GM18498 (cell line): ENCODE data around the gene TRIP10.
"Not testable (repeated sequence)": the region's sequence is repeated elsewhere in the genome, so short reads cannot be mapped to it uniquely, and the experiment has no call there.

ENCODE experiments used
- ATAC-seq: cut with Tn5 transposase; IDR thresholded peaks from one replicate; pipeline ENCODE4 v1.9.1; 2021; ENCODE audit warnings: mild to moderate bottlenecking, moderate library complexity; ENCODE audit not compliant: unreplicated experiment

The TRIP10 gene, protein sequence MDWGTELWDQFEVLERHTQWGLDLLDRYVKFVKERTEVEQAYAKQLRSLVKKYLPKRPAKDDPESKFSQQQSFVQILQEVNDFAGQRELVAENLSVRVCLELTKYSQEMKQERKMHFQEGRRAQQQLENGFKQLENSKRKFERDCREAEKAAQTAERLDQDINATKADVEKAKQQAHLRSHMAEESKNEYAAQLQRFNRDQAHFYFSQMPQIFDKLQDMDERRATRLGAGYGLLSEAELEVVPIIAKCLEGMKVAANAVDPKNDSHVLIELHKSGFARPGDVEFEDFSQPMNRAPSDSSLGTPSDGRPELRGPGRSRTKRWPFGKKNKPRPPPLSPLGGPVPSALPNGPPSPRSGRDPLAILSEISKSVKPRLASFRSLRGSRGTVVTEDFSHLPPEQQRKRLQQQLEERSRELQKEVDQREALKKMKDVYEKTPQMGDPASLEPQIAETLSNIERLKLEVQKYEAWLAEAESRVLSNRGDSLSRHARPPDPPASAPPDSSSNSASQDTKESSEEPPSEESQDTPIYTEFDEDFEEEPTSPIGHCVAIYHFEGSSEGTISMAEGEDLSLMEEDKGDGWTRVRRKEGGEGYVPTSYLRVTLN

GRCh38 chr19:6739390-6739882, at the start of gene TRIP10:
Gene TRIP10, plus strand, starts transcription at chr19:6739680. Its CDS starts 82 bp downstream, at chr19:6739762.
- no peak for ATAC-seq

DNA sequence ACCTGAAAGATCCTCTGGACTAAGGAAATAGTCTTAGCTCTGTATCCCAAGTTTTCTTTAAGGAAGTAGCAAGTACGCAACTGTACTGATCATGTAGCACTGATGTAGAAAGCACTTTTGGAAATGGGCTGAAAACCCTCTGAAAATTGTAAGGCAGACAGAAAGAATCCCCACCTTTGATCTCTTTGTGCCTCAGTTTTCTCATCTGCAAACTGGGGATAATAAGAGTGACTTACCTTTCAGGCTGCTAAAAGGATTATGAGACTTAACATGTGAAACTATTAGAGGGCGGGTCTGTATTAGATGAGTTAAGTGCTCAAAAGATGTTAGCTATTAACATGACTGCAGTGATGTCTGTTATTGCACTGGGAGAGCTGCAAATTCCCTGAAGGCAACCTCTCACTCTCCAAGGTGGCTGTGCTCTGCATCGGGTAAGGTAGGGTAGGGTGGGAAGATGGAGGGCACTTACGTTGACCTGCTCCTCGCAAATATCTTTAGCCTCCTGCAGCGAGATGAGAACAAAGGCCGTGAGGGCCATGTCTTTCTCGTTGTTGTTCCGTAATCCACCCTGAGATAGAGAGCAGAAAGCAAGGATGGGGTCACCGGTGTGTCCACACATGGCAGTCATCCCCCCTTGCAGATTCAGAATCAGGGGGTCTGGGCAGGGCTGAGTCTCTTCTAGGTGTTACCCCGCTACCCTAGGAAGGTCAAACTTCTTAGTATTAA, 49.2 kb upstream of the TRIP10 start:
- no peak for ATAC-seq

DNA sequence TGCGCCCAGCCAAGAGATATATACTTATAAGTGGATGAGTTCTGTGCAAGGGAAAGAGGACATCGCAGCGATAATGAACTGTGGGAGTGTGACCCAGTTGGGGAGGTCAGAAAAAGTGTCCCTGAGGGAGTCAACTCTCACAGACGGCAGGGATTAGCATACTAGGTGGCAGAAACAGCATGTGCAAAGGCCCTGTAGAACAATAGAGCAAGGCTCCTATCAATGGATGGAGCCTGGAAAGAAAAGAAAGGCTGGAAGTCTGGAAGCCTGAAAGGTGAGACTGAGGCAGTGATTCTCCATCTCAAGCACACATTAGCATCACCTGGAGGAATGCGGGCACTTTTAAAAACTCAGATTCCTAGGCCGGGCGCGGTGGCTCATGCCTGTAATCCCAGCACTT, 48.1 kb upstream of the TRIP10 start:
- no peak for ATAC-seq

- ATAC-seq, result no peak
These were observed 47.5 kb upstream of the TRIP10 start for GRCh38 chr19:6692027-6692426.

DNA sequence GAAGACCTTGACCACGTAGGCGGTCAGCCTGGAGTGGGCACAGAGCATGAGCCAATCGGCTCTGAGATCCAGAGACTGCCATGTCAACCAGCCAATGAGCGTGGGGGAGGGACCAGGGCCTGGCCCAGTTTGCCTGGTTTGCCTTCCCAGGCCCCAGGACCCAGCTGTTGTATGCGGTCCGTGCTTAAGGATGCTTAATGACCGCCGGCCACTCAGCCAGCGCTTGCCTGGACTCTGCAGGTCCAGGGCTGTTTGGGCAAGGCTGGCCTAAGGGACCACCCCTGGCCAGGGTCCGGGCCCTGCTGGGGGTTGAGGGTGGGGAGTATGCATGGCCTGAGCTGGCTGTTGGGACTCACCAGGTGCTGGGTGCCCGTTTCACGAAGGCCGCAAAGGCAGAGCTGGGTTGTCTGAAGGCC, 46.4 kb upstream of the TRIP10 start:
- ATAC-seq, result no peak

DNA sequence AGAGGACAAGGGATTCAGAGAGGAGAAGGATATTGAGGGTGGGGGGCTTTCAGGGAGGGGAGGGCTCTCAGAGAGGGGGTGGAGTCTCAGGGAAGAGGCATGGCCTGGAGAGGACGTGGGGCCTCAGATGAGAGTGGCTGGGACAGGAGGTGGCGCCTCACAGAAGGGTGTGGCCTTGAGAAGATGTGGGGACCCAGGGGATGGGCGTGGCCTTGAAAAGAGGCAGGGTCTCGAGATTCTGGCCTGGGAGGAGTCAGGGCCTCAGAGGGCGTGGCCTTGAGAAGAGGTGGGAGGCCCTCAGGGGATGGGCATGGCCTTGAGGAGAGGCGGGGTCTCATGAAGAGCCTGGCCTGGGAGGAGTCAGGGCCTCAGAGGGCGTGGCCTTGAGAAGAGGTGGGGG, 45.8 kb upstream of the TRIP10 start:
- ATAC-seq, result no peak

DNA sequence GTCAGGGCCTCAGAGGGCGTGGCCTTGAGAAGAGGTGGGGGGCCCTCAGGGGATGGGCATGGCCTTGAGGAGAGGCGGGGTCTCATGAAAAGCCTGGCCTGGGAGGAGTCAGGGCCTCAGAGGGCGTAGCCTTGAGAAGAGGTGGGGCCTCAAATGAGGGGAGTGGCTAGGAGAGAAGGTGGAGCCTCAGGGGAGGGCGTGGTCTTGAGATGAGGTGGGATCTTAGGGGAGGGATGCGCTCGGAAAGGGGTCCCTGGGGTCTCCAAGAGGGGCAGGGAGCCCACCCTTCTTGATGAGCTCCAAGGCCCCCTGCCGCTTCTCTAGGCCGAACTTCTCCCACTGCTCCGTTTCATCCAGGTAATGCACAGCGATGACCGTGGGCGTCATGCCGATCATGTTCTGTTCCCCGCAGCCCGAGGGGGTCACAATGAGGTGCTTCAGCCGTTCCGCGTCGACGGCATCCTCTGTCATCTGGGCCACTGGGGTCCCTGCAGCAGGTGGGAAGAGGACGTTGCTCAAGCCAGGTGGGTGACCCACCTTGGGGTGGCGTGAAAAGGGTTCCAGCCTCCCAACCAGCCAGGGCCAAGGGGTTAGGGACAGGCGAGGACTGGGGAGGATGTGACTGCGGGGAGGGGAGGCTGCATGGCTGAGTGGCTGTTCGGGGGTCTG, 45.2 kb upstream of the TRIP10 start:
- no peak for ATAC-seq

GRCh38 chr19:6696239-6696820, 43.1 kb upstream of the TRIP10 start:
- no peak for ATAC-seq

DNA sequence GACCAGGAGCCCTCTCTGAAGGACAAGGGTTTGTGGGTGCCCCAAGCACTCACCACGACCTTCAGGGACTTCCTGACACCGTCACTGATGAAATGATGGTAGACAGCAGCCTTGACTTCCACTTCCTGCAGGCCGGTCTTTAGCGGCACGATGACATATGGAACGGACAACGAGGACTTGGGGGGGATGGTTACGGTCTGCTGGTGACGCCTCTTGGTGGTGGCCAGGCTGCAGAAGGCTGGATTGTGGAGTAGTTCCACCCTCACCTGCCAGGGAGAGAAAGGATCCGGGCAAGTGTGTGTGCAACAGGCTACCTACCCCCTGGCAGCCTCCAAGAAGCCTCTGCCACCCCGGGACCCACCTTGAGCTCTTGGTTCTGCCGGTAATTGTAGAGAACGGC, 42.2 kb upstream of the TRIP10 start:
- ATAC-seq, result no peak

DNA sequence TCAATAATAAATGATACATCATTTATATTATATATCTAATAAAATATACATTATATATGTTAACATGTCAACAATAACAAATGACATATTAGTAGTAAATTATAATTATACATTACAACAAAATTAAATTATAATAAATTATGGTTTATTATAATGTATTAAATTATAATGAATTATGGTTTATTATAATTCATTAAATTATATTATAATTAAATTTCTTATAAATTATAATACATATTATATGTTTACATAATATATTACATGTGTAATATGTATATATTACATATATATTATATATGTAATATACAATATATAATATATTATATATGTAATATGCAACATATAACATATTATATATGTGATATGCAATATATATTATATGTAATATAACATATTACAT, 39.5 kb upstream of the TRIP10 start:
- ATAC-seq, result no peak

- ATAC-seq, result no peak
These were observed 38.7 kb upstream of the TRIP10 start for GRCh38 chr19:6700586-6701316.

DNA sequence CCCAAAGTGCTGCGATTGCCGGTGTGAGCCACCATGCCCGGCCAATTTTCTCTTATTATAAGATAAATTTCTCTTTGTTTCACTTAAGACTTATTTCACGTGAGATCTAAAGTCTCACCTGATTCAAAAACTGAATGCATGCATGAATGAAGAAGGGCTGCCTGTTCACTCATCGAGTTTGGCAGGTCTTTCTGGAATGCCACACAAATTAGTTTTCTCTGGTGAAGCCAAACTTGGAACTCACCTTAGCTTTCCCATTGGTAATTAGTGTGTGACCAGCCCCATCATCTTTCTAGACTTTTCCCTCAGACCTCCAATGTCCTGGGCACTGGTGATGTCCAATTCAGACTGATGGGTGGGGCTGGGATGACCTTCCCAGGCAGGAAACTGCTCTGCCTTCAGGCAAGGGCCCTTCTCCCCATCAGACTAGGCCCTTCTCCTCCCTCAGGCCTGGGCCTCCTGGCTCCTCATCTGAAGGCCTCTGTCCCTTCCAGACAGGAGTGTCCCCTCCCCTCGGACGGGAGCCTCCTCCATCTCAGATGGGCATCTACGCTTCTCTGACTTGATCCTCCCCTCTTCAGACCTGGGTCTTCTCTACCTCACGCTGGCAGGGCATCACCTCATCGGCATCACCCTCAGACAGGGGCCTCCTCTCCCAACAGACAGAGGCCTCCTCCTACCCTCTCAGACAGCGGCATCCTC, 33.4 kb upstream of the TRIP10 start:
- ATAC-seq, result no peak

GRCh38 chr19:6706633-6706958, 32.9 kb upstream of the TRIP10 start:
- ATAC-seq, result no peak

DNA sequence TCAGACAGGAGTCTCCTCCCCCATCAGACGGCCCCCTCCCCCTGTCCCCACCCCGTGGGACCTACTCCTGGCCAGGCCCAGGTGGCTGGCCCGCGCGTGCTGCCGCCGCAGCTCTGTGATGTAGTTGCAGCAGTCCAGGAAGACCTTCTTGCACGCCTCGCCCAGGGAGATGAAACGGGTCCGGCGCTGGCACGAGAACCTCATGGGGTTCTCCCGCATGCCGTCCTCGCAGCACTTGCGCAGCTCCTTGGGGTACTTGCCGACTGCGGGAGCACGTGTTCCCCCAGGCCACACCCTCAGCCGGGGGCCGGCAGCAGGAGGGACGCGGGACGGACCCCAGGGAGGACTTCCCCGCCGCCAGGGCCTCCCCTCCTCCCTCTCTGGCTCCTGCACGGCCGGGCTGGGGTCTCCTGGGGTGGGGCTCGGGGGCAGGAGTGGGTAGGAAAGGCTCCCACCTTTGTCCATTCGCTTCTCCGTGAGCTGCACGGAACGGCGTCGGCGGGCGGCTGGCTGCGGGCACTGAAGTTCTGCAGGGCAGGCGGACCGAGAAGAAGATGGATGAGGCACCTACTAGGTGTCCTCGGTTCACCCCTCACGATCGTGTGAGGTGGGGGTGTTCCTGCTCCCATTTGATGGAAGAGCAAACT, 32.3 kb upstream of the TRIP10 start:
- ATAC-seq, result no peak

GRCh38 chr19:6707658-6708018, 31.8 kb upstream of the TRIP10 start:
- no peak for ATAC-seq

DNA sequence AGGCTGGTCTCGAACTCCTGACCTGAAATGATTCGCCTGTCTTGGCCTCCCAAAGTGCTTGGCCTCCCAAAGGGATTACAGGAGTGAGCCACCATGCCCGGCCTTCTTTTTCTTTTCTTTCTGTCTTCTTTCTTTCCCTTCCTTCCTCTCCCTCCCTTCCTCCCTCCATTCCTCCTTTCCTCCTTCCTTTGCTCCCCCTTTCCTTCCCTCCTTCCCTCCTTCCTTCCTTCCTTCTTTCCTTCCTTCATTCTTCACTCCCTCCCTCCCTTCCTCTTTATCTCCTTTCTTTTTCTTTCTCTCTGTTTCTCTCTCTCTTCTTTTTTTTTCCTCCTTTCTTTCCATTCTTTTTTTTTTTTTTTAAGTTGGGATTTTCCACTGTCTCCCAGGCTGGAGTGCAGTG, 31.1 kb upstream of the TRIP10 start:
- no peak for ATAC-seq

GRCh38 chr19:6708913-6709312, 30.6 kb upstream of the TRIP10 start:
- not testable (repeated sequence) for ATAC-seq

GRCh38 chr19:6709549-6709948, 29.9 kb upstream of the TRIP10 start:
- no peak for ATAC-seq
